GM12801 (cell line): ENCODE measurements around the gene DHX9.

Source experiments
- TF ChIP-seq, protein P1 (sequence below): IDR thresholded peaks from one replicate; pipeline ENCODE4 v1.5.1; 2011; ENCODE audit warnings: control low read depth; ENCODE audit not compliant: insufficient read length; ENCODE audit errors: extremely low read depth

Gene DHX9

DNA sequence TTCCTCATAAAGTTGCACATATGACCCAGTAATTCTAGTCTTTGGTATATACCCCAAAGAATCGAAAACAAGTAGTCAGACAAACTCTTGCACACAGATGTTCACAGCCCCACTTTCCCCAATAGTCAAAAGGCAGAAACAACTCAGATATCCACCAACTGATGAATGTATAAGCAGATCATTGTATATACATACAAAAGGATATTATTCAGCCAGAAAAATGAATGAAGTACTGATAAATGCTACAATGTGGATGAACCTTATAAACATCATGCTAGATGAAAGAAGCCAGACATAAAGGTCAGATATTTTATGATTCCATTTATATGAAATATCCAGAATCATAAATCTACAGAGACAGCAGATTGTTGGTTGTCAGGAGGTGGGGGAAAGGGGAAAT lies 86.5 kb downstream of the DHX9 start:
- TF ChIP-seq, protein P1, sequence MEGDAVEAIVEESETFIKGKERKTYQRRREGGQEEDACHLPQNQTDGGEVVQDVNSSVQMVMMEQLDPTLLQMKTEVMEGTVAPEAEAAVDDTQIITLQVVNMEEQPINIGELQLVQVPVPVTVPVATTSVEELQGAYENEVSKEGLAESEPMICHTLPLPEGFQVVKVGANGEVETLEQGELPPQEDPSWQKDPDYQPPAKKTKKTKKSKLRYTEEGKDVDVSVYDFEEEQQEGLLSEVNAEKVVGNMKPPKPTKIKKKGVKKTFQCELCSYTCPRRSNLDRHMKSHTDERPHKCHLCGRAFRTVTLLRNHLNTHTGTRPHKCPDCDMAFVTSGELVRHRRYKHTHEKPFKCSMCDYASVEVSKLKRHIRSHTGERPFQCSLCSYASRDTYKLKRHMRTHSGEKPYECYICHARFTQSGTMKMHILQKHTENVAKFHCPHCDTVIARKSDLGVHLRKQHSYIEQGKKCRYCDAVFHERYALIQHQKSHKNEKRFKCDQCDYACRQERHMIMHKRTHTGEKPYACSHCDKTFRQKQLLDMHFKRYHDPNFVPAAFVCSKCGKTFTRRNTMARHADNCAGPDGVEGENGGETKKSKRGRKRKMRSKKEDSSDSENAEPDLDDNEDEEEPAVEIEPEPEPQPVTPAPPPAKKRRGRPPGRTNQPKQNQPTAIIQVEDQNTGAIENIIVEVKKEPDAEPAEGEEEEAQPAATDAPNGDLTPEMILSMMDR: no peak

DNA sequence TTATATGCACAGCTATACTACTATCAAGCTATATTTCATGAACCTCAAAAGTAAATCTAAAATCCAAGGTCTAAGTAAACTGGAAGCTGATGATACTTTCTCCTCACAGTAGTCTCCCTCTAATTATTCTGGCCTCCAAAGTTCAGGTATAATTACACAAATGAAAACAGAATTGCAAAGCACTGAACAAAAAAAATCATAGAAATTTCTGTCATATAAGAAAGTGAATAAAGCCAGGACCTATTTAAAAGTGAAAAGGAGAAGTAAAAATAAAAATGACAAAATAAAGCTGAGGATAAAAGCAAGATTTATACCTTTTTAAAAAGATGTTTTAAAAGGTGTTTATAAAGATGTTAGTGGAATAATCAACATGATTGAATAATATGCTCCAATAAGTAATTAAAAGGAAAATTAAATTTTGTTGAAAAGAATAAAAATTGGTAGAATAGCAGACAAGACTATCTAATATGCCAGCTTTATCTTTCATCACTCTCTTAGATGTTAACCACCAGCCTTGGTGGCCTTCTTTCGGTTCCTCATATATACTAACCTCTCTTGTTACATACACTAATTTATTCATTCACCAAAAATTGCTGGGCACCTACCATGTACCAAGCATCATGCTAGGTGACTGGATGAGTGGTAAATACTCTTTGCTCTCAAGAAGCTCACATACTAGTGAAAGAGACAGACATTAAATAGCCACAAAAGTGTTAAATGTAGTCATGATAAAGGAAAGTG lies 88.7 kb downstream of the DHX9 start:
- TF ChIP-seq, protein P1: no peak

DNA sequence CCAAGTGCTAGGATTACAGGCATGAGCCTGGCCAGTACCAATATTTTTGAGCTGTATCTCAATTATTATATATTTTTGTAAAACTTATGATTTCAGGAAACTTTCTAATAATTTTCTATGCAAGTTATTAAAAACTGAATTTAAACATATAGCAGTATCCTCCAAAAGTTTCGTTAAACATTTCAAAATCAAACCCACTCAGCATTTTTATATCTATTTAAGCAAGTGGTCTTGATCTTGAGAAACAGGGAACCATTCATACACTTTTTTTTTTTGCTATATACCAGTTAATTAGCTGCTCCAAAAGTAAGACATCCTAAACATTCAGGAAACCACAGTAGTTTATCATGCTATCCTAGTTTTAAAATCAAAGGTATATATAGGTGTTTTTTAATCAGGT lies 91.8 kb downstream of the DHX9 start:
- TF ChIP-seq, protein P1: no peak

GRCh38 chr1:182935716-182936115 lies 96.6 kb downstream of the DHX9 start:
- TF ChIP-seq, protein P1: no peak
